ENCODE measurements around the gene GRM3.

GRCh38 chr7:86814661-86815379 is 171.1 kb downstream of the GRM3 start:
- no peak for TF ChIP-seq YY1 (IDR thresholded peaks at IDR 0.05; ENCODE audit: insufficient read depth, insufficient read length)
- no peak for TF ChIP-seq ZNF274 (IDR thresholded peaks at IDR 0.05; ENCODE audit: low read depth, low read length)

Measured in NT2/D1 (cell line).